NCI-H1417 (cell line): Measurements from ENCODE around the gene FGF2.
"Not testable (repeated sequence)": the region's sequence is repeated elsewhere in the genome, so short reads cannot be mapped to it uniquely, and the experiment has no call there.

Source experiments
- DNase-seq, 3 experiments: peaks; one replicate each; lab custom pipeline; 2025; lab: John Stamatoyannopoulos, UW

The FGF2 gene

DNA sequence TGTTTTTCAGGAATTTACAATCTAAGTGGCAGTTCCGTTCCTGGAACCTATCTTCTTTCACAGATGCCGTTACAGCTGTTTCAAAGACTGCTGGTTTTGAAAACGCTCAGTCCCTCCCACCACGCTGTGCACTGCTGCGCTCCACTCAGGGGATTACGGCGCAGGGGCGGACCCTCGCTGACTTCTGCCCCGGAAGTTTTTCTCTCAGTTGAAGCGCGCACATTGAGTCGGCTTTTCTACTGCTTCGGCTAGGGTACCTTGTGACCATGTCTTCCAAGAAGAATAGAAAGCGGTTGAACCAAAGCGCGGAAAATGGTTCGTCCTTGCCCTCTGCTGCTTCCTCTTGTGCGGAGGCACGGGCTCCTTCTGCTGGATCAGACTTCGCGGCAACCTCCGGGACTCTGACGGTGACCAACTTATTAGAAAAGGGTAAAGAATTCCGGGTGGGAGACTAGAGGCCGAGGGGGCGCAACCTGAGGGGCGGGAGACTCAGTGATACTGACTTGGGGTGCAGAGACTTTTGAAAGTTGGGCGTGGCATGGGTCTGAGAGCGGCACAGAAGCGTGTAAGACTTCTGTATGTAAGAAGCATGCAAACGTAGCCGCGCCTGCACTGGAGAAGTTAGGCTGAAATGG, 96.4 kb downstream of the FGF2 start:
- peak; percentile 79 to 90 (median 82) for DNase-seq

DNA sequence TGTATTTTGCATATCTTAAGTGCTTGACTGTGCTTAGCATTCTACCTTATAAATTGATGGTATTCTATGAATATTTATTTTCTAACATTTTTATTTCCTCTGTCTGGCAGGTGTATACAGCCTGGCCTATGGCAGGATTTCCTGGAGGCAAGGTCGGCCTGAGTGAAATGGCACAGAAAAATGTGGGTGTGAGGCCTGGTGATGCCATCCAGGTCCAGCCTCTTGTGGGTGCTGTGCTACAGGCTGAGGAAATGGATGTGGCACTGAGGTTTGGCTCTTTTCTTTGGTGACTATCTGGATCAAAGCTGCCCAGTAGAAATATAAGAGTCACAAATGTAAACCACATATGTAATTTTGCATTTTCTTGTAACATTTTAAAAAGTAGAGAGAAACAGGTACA, 102.3 kb downstream of the FGF2 start:
- DNase-seq, result no peak

DNA sequence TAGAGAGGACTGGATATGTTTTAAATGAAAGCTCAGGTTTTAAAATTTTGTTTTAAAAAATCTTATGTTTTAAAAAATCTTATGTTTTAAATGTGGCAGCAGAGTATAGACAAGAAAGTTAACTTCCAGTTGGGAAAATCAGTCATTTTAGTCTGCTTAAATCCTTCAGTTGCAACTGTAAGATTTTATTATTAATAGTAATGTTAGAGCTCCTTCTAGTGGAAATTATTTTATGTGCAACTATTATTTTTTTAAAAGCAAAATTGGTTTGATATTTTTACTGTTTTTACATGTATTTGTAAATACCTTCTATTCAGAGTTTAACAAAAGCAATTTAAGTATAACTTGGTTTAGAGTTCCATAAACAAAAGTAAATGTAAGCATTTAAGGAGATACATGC, 104.2 kb downstream of the FGF2 start:
- peak in 1 of 3 experiments; percentile 32 for DNase-seq

DNA sequence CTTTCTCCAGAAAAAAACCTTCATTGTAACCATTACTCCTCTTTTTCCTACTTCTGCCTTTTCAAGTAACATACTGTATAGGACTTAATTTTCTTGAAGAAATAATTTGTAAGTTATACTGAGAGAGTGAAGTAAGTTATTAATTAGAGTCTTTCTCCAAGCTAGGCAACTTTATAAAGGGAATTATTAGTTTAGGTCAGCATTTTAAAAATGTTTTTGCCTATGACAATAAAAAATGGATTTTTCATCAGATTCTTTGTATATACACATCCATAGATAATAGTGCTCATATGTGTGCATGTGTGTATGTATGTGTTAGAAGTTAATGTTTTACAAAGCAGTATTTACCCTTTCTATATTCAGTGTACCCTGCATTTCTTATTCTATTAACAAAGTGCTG, 106.1 kb downstream of the FGF2 start:
- DNase-seq, result no peak

DNA sequence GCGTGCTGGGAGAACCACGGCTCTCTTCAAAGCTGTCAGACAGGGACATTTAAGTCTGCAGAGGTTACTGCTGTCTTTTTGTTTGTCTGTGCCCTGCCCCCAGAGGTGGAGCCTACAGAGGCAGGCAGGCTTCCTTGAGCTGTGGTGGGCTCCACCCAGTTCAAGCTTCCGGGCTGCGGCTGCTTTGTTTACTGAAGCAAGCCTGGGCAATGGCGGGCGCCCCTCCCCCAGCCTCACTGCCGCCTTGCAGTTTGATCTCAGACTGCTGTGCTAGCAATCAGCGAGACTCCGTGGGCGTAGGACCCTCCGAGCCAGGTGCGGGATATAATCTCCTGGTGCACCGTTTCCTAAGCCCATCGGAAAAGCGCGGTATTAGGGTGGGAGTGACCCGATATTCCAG, 118.5 kb downstream of the FGF2 start:
- not testable (repeated sequence) for DNase-seq

DNA sequence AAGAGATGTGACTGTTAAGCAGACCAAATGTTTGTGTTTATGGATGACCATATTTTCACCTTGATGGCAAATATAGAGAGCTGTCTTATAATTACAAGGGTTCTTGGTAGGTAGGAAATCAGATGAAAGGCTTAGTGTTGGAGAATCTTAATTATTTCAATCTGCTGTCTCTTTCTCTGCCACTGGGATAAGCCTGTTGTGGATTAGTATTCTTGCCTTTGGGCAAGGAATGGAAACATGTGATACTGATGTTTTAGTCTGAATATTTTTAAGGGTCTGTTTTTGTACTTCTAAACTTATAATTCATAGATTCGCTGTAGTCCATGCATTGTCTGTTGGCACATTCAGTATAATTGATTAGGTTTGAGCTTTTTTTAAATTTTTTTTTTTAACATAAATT, 119.5 kb downstream of the FGF2 start:
- no peak for DNase-seq
